IPS-18c (cell line): ENCODE data around the gene BACH2.
"Not testable (repeated sequence)": the region's sequence is repeated elsewhere in the genome, so short reads cannot be mapped to it uniquely, and the experiment has no call there.

Experiments
- H3K4me3 ChIP-seq: 2 replicates; pipeline ENCODE4 v1.7.0; 2013; ENCODE audit warnings: low read depth, mild to moderate bottlenecking, low read length, moderate library complexity; ENCODE audit not compliant: insufficient read depth
- H3K9me3 ChIP-seq: one replicate; pipeline ENCODE4 v1.6.1; 2013; ENCODE audit warnings: mild to moderate bottlenecking, low read length, moderate library complexity; ENCODE audit not compliant: control insufficient read depth, insufficient read depth

BACH2 gene

GRCh38 chr6:90144396-90144795, 152.2 kb downstream of the BACH2 start:
- Histone ChIP-seq H3K9me3 (peaks cover 3% of the 10 kb centered on the region), H3K4me3 (no peak overlapping the region)

- H3K4me3 ChIP-seq: no peak overlapping the region
- H3K9me3 ChIP-seq: peaks cover 3% of the 10 kb centered on the region
Measured at GRCh38 chr6:90140683-90141082, 156.0 kb downstream of the BACH2 start.

- H3K4me3 ChIP-seq: no peak overlapping the region
- H3K9me3 ChIP-seq: peaks cover 3% of the 10 kb centered on the region
Measured at GRCh38 chr6:90139272-90139817, 157.3 kb downstream of the BACH2 start.

- Histone ChIP-seq H3K9me3 (no peaks in the 10 kb centered on the region), H3K4me3 (no peak overlapping the region)
Measured at GRCh38 chr6:90136837-90137568, 159.6 kb downstream of the BACH2 start.

- H3K9me3 ChIP-seq: no peaks in the 10 kb centered on the region
- no peak overlapping the region for H3K4me3 ChIP-seq
Measured at GRCh38 chr6:90136176-90136575, 160.5 kb downstream of the BACH2 start.

GRCh38 chr6:90135667-90136066, 161.0 kb downstream of the BACH2 start:
- no peaks in the 10 kb centered on the region for H3K9me3 ChIP-seq
- no peak overlapping the region for H3K4me3 ChIP-seq

GRCh38 chr6:90133664-90134063, 163.0 kb downstream of the BACH2 start:
- not testable (repeated sequence) for H3K9me3 ChIP-seq, H3K4me3 ChIP-seq

- H3K9me3 ChIP-seq: no peaks in the 10 kb centered on the region
- H3K4me3 ChIP-seq: no peak overlapping the region
Measured at GRCh38 chr6:90131614-90132423, 164.8 kb downstream of the BACH2 start.

GRCh38 chr6:90131125-90131524, 165.5 kb downstream of the BACH2 start:
- H3K9me3 ChIP-seq: no peaks in the 10 kb centered on the region

GRCh38 chr6:90128687-90129086, 168.0 kb downstream of the BACH2 start:
- H3K9me3 ChIP-seq, H3K4me3 ChIP-seq: not testable (repeated sequence)

More at GRCh38 chr6:90131125-90131524, 165.5 kb downstream of the BACH2 start:
- no peak overlapping the region for H3K4me3 ChIP-seq

GRCh38 chr6:90127595-90127994, 169.0 kb downstream of the BACH2 start:
- no peak overlapping the region for H3K4me3 ChIP-seq
- H3K9me3 ChIP-seq: no peaks in the 10 kb centered on the region

- no peaks in the 10 kb centered on the region for H3K9me3 ChIP-seq
Measured at GRCh38 chr6:90126839-90127238, 169.8 kb downstream of the BACH2 start.

GRCh38 chr6:90126181-90126580, 170.5 kb downstream of the BACH2 start:
- Histone ChIP-seq H3K4me3 (no peak overlapping the region), H3K9me3 (no peaks in the 10 kb centered on the region)

More at GRCh38 chr6:90126839-90127238, 169.8 kb downstream of the BACH2 start:
- no peak overlapping the region for H3K4me3 ChIP-seq

- H3K4me3 ChIP-seq: no peak overlapping the region
Measured at GRCh38 chr6:90124874-90125510, 171.7 kb downstream of the BACH2 start.

GRCh38 chr6:90123831-90124230, 172.8 kb downstream of the BACH2 start:
- H3K9me3 ChIP-seq: no peaks in the 10 kb centered on the region
- no peak overlapping the region for H3K4me3 ChIP-seq

More at GRCh38 chr6:90124874-90125510, 171.7 kb downstream of the BACH2 start:
- H3K9me3 ChIP-seq: no peaks in the 10 kb centered on the region

- Histone ChIP-seq H3K4me3 (no peak overlapping the region), H3K9me3 (no peaks in the 10 kb centered on the region)
Measured at GRCh38 chr6:90121982-90122381, 174.7 kb downstream of the BACH2 start.

GRCh38 chr6:90120327-90120726, 176.3 kb downstream of the BACH2 start:
- Histone ChIP-seq H3K9me3 (no peaks in the 10 kb centered on the region), H3K4me3 (no peak overlapping the region)
